ENCODE data around the gene PLCB2.

DNA sequence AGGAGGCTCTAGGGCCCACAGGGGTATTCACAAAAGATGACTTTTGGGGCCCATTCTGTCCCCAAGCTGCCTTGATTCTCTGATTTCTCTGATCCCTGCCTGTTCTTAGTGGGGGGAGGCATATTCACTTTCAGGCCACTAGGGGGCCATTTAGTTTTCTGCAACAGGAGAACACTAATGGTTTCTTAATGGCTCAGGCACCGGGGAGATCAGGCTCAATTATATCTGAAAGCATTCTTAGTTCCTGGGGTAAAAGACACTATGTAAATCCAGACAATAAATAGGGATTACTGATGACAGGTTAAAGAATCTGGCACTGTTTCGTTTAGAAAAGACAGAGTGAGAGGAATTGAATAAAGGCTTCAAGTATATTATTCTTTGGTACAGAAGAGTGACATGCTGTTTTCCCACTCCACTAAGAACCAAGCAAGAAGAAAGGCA is 13.2 kb upstream of the PLCB2 start:
- TF ChIP-seq CTCF (IDR thresholded peaks at IDR 0.05) (peak; percentile 83 to 94 (median 86)), POLR2A (IDR thresholded peaks at IDR 0.05) (no peak)
